ENCODE results near the gene DAAM1. TPM values are rescaled to one million over a fixed set of nuclear protein-coding genes. Genes with fewer than 3 reads are reported as not detected.

The DAAM1 gene
- total RNA-seq, 6 donors from 2014 or later = 34.4 to 94.4 (median 55.5) TPM

DNA sequence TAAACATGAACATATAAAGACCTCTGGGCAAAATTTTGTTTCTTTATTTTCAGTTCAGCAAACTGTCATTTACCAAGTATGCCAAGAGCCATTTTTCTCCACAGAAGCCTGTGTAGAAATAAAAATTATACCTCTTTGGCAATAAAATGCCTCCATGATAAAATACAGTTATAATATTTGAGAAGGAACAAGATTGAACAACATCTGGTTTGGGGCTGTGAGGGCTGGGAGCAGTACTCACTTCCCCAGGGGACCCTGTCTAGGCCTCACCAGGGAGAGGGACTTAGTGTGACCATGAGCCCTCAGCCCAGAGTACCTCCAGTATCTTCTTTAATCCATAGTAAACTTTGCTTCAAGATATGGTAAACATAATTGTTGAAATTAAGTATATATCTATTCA is 65.1 kb downstream of the DAAM1 start:
- Histone ChIP-seq H3K4me1 (peaks cover 40 to 56% (median 48%) of the 10 kb centered on the region in 4 donors), H3K4me3 (no peak overlapping the region), H3K27me3 (no peaks in the 10 kb centered on the region), H3K36me3 (no peaks in the 10 kb centered on the region), H3K9me3 (no peaks in the 10 kb centered on the region), H3K27ac (peak overlapping the region; percentile 80 to 91 (median 85))
- TF ChIP-seq, protein P1, sequence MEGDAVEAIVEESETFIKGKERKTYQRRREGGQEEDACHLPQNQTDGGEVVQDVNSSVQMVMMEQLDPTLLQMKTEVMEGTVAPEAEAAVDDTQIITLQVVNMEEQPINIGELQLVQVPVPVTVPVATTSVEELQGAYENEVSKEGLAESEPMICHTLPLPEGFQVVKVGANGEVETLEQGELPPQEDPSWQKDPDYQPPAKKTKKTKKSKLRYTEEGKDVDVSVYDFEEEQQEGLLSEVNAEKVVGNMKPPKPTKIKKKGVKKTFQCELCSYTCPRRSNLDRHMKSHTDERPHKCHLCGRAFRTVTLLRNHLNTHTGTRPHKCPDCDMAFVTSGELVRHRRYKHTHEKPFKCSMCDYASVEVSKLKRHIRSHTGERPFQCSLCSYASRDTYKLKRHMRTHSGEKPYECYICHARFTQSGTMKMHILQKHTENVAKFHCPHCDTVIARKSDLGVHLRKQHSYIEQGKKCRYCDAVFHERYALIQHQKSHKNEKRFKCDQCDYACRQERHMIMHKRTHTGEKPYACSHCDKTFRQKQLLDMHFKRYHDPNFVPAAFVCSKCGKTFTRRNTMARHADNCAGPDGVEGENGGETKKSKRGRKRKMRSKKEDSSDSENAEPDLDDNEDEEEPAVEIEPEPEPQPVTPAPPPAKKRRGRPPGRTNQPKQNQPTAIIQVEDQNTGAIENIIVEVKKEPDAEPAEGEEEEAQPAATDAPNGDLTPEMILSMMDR (IDR thresholded peaks at IDR 0.05) = no peak
- TF ChIP-seq EP300 (IDR thresholded peaks at IDR 0.05) = no peak
- no peak for TF ChIP-seq POLR2A (IDR thresholded peaks at IDR 0.05)
- no peak for TF ChIP-seq POLR2AphosphoS5 (IDR thresholded peaks at IDR 0.05)
- ATAC-seq (ENCODE audit: low FRiP score in 2 of 2) = no peak
- no peak for DNase-seq

DNA sequence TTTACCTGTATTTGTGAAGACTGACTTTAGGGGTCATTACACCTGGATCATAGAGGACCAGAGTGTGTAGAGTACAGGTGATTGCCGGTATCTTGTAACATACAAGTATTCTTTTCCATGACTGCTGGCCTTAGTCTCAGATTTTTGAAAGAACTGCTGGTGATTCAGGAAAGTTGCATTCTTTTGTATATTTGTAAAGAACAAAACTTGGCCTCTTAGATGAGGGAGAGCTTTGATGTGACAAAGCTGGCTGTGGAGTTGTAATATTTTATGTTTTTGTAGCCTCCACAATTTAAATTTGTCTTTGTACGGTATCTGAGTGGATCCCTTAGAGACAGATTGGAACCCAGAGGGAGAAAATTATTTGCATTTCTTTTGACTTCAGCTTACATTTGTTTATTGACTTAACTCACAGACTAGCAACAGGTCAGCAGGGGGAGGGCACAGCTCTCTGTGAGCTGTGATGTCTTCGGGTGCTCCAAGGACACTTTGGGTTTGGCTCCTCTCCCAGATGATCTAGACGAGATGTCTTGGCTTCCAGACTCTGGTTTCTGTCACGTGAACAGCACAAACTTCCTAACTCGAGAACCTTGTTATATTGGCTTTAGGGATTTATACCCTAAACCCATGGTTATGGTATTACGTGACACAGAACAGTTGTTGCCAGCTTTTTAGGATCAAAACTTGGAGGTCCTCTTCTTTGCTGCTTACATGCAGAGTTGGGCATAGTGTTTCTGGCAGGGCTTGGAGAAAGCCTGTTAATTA is 65.9 kb downstream of the DAAM1 start:
- peaks cover 36 to 50% (median 43%) of the 10 kb centered on the region in 4 donors for H3K4me1 ChIP-seq
- no peaks in the 10 kb centered on the region for H3K9me3 ChIP-seq
- peak in 1 of 2 donors; percentile 92 for ATAC-seq (ENCODE audit: low FRiP score in 2 of 2)
- peak overlapping the region; percentile 80 to 91 (median 85) for H3K27ac ChIP-seq
- H3K4me3 ChIP-seq = no peak overlapping the region
- peak in 1 of 2 donors; percentile 78 for DNase-seq
- no peaks in the 10 kb centered on the region for H3K27me3 ChIP-seq
- 25 to 31% methylated on average over 6 to 7 of the region's 7 CpGs for WGBS, 2 donors
- TF ChIP-seq EP300 (IDR thresholded peaks at IDR 0.05) = peak in 1 of 4 donors; percentile 48
- TF ChIP-seq POLR2AphosphoS5 (IDR thresholded peaks at IDR 0.05) = peak; percentile 31 to 68
- TF ChIP-seq, protein P1 (IDR thresholded peaks at IDR 0.05) = no peak
- no peak for TF ChIP-seq POLR2A (IDR thresholded peaks at IDR 0.05)
- H3K36me3 ChIP-seq = no peaks in the 10 kb centered on the region

DNA sequence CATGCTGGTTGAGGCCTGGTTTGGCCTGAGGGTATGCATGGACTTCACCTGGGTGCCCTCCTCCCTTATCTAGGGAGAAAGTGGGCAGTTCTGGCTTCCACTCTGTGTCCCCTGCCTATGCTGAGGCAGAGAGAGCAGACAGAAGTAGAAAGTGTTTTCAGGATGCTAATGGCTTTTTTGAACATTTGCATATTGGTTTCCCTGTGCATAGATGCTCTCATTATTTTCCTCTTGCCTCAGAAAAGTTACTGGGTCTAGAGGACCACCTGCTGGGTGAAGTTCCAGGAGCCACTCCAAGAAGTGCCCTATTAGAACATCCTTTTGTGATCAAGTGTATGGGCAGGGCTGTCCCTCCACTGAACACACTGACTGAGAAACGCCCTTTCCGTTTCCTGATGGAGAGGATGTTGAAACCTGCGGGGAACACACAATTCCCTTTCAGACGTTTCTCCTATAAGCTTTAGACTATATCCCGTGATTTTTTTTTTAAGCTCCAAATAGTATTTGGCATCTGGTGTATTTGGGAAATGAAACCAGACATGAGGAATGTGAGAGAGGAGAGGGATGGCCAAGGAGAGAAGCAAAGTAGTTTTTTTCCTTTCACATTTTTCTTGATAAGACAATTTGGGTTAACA is 66.6 kb downstream of the DAAM1 start:
- peaks cover 31 to 43% (median 40%) of the 10 kb centered on the region in 4 donors for H3K4me1 ChIP-seq

DNA sequence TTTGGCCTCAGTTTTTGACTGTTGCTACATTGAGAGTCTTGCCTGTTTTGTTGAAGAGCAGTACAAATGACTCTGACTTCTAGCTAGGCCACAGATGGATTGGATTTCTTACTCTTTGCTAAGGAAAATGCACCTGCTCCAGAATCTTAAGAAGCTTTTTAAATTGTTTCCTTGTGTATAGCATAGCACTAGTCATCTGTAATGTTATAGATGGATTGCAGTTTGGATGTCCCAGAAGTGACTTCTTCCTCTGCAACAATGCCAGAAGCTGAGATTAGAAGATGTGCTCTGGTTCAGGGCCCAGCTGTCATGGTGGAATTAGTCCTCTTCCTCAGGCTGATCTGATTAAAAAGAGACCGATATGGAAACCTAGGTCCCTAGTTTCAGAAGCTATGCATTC is 67.9 kb downstream of the DAAM1 start:
- no peak for DNase-seq
- Histone ChIP-seq H3K27me3 (no peaks in the 10 kb centered on the region), H3K27ac (peak overlapping the region; percentile 80 to 91 (median 85)), H3K9me3 (no peaks in the 10 kb centered on the region), H3K36me3 (no peaks in the 10 kb centered on the region), H3K4me3 (no peak overlapping the region), H3K4me1 (peaks cover 31 to 43% (median 38%) of the 10 kb centered on the region in 4 donors)
- no peak for TF ChIP-seq POLR2AphosphoS5 (IDR thresholded peaks at IDR 0.05)
- TF ChIP-seq EP300 (IDR thresholded peaks at IDR 0.05) = no peak
- TF ChIP-seq, protein P1 (IDR thresholded peaks at IDR 0.05) = no peak
- no peak for TF ChIP-seq POLR2A (IDR thresholded peaks at IDR 0.05)
- WGBS, 2 donors = 85 to 86% methylated on average over 1 of the region's 1 CpG
- ATAC-seq (ENCODE audit: low FRiP score in 2 of 2) = no peak

More for the DNA sequence above, 66.6 kb downstream of the DAAM1 start:
- Histone ChIP-seq H3K27ac (peak overlapping the region; percentile 80 to 91 (median 85)), H3K4me3 (no peak overlapping the region), H3K27me3 (no peaks in the 10 kb centered on the region), H3K9me3 (no peaks in the 10 kb centered on the region), H3K36me3 (no peaks in the 10 kb centered on the region)
- peak; percentile 68 to 80 for ATAC-seq (ENCODE audit: low FRiP score in 2 of 2)
- TF ChIP-seq POLR2AphosphoS5 (IDR thresholded peaks at IDR 0.05) = peak; percentile 41 to 65
- TF ChIP-seq, protein P1 (IDR thresholded peaks at IDR 0.05) = no peak
- no peak for TF ChIP-seq POLR2A (IDR thresholded peaks at IDR 0.05)
- TF ChIP-seq EP300 (IDR thresholded peaks at IDR 0.05) = peak in 2 of 4 donors; percentile 20 to 78
- peak in 1 of 2 donors; percentile 52 for DNase-seq
- WGBS, 2 donors = 10 to 26% methylated on average over 5 of the region's 5 CpGs

Measured in upper lobe of left lung (tissue), 6 donors.